Loucy (cell line): ENCODE results near the gene RXRG.

Experiments used
- H2AFZ ChIP-seq: fragments of 200-600 bp; sonication (generic); 2 replicates; pipeline ENCODE4 v1.6.0; 2016; ENCODE audit warnings: antibody characterized with exemption, mild to moderate bottlenecking, low read length, moderate library complexity
- H3F3A ChIP-seq: fragments of 200-600 bp; 2 replicates; pipeline ENCODE4 v1.6.0; 2016; ENCODE audit warnings: antibody characterized with exemption, low read depth, mild to moderate bottlenecking
- H3K27me3 ChIP-seq: fragments of 200-600 bp; sonication (generic); 2 replicates; pipeline ENCODE4 v1.6.1; 2014; ENCODE audit warnings: low read length, mild to moderate bottlenecking; ENCODE audit not compliant: insufficient read depth, poor library complexity, severe bottlenecking
- H3K36me3 ChIP-seq: fragments of 200-600 bp; sonication (generic); 2 replicates; pipeline ENCODE4 v1.6.1; 2016; ENCODE audit warnings: low read length; ENCODE audit not compliant: insufficient read depth
- H3K4me1 ChIP-seq: fragments of 200-600 bp; sonication (generic); 2 replicates; pipeline ENCODE4 v1.5.1; 2014; ENCODE audit warnings: low read length, mild to moderate bottlenecking; ENCODE audit not compliant: insufficient read depth, poor library complexity, severe bottlenecking
- H3K4me2 ChIP-seq: fragments of 200-600 bp; sonication (generic); 2 replicates; pipeline ENCODE4 v1.6.0; 2014; ENCODE audit warnings: antibody characterized with exemption, low read length, low read depth, mild to moderate bottlenecking; ENCODE audit not compliant: poor library complexity, severe bottlenecking
- H3K4me3 ChIP-seq: fragments of 200-600 bp; sonication (generic); 2 replicates; pipeline ENCODE4 v1.5.1; 2014; ENCODE audit warnings: low read length, mild to moderate bottlenecking, mixed read lengths; ENCODE audit not compliant: poor library complexity, severe bottlenecking
- H3K79me2 ChIP-seq: fragments of 200-600 bp; sonication (generic); 2 replicates; pipeline ENCODE4 v1.6.1; 2014; ENCODE audit warnings: low read length; ENCODE audit not compliant: insufficient read depth
- H3K9ac ChIP-seq: fragments of 200-600 bp; sonication (generic); 2 replicates; pipeline ENCODE4 v1.6.0; 2014; ENCODE audit warnings: mild to moderate bottlenecking, low read depth, low read length, moderate library complexity; ENCODE audit not compliant: poor library complexity, severe bottlenecking
- H3K9me2 ChIP-seq: fragments of 200-600 bp; sonication (generic); replicated peaks from 2 replicates; pipeline ENCODE4 v1.6.1; 2016; ENCODE audit warnings: low read depth, low read length, mixed read lengths
- H3K9me3 ChIP-seq: fragments of 200-600 bp; sonication (generic); 2 replicates; pipeline ENCODE4 v1.6.1; 2014; ENCODE audit warnings: mild to moderate bottlenecking, antibody characterized with exemption, low read length, low read depth; ENCODE audit not compliant: insufficient read depth
- H4K20me1 ChIP-seq: fragments of 200-600 bp; sonication (generic); 2 replicates; pipeline ENCODE4 v1.6.0; 2014; ENCODE audit warnings: antibody characterized with exemption, low read length, mild to moderate bottlenecking; ENCODE audit not compliant: insufficient read depth, poor library complexity, severe bottlenecking
- CTCF ChIP-seq: fragments of 200-600 bp; sonication (generic); conservative IDR thresholded peaks from 2 replicates; pipeline ENCODE4 v1.5.1; 2014; ENCODE audit warnings: mild to moderate bottlenecking, antibody characterized with exemption, low read length
- EZH2phosphoT487 ChIP-seq: fragments of 200-600 bp; IDR thresholded peaks from 2 replicates; pipeline ENCODE4 v1.6.1; 2018; ENCODE audit warnings: antibody characterized with exemption, mild to moderate bottlenecking, moderate library complexity, borderline replicate concordance

The RXRG gene

GRCh38 chr1:165483412-165483811, 38.5 kb upstream of the RXRG start:
- Histone ChIP-seq H3K9ac (no peak overlapping the region), H3K27me3 (no peaks in the 10 kb centered on the region), H3K79me2 (no peaks in the 10 kb centered on the region), H3K4me2 (no peak overlapping the region), H3K4me1 (no peaks in the 10 kb centered on the region), H3K9me3 (no peaks in the 10 kb centered on the region), H3K9me2 (no peaks in the 10 kb centered on the region), H3K4me3 (no peak overlapping the region), H3K36me3 (no peaks in the 10 kb centered on the region), H3F3A (no peaks in the 10 kb centered on the region), H2AFZ (no peak overlapping the region), H4K20me1 (no peaks in the 10 kb centered on the region)
- TF ChIP-seq EZH2phosphoT487: no peak
- no peak for TF ChIP-seq CTCF

GRCh38 chr1:165481820-165482532, 37.0 kb upstream of the RXRG start:
- H3K36me3 ChIP-seq: no peaks in the 10 kb centered on the region
- H3K9ac ChIP-seq: no peak overlapping the region
- no peak overlapping the region for H2AFZ ChIP-seq
- no peaks in the 10 kb centered on the region for H3K4me1 ChIP-seq
- no peaks in the 10 kb centered on the region for H3K9me3 ChIP-seq
- H3K4me3 ChIP-seq: no peak overlapping the region
- H3K27me3 ChIP-seq: no peaks in the 10 kb centered on the region
- no peaks in the 10 kb centered on the region for H4K20me1 ChIP-seq
- no peak for TF ChIP-seq EZH2phosphoT487
- no peaks in the 10 kb centered on the region for H3F3A ChIP-seq
- H3K9me2 ChIP-seq: no peaks in the 10 kb centered on the region
- no peaks in the 10 kb centered on the region for H3K79me2 ChIP-seq
- no peak overlapping the region for H3K4me2 ChIP-seq

- no peaks in the 10 kb centered on the region for H3K9me3 ChIP-seq
- no peaks in the 10 kb centered on the region for H4K20me1 ChIP-seq
- no peaks in the 10 kb centered on the region for H3F3A ChIP-seq
- no peak overlapping the region for H3K4me3 ChIP-seq
- no peak for TF ChIP-seq EZH2phosphoT487
- no peak for TF ChIP-seq CTCF
- no peaks in the 10 kb centered on the region for H3K79me2 ChIP-seq
- H3K9me2 ChIP-seq: no peaks in the 10 kb centered on the region
- H3K27me3 ChIP-seq: no peaks in the 10 kb centered on the region
- no peak overlapping the region for H3K9ac ChIP-seq
- no peak overlapping the region for H2AFZ ChIP-seq
- no peaks in the 10 kb centered on the region for H3K36me3 ChIP-seq
- no peak overlapping the region for H3K4me2 ChIP-seq
- no peaks in the 10 kb centered on the region for H3K4me1 ChIP-seq
These were observed 31.9 kb upstream of the RXRG start for GRCh38 chr1:165476776-165477175.

- no peak overlapping the region for H3K4me3 ChIP-seq
- H2AFZ ChIP-seq: no peak overlapping the region
- no peaks in the 10 kb centered on the region for H3F3A ChIP-seq
- H3K9me2 ChIP-seq: no peaks in the 10 kb centered on the region
- no peaks in the 10 kb centered on the region for H3K36me3 ChIP-seq
- no peaks in the 10 kb centered on the region for H3K79me2 ChIP-seq
- H3K27me3 ChIP-seq: no peaks in the 10 kb centered on the region
- no peak overlapping the region for H3K4me2 ChIP-seq
- TF ChIP-seq EZH2phosphoT487: no peak
- TF ChIP-seq CTCF: no peak
- no peaks in the 10 kb centered on the region for H3K9me3 ChIP-seq
- no peaks in the 10 kb centered on the region for H4K20me1 ChIP-seq
- H3K9ac ChIP-seq: no peak overlapping the region
- H3K4me1 ChIP-seq: no peaks in the 10 kb centered on the region
These were observed 29.3 kb upstream of the RXRG start for GRCh38 chr1:165474196-165474595.
